Measurements from ENCODE around the gene VPS45.

Gene VPS45

DNA sequence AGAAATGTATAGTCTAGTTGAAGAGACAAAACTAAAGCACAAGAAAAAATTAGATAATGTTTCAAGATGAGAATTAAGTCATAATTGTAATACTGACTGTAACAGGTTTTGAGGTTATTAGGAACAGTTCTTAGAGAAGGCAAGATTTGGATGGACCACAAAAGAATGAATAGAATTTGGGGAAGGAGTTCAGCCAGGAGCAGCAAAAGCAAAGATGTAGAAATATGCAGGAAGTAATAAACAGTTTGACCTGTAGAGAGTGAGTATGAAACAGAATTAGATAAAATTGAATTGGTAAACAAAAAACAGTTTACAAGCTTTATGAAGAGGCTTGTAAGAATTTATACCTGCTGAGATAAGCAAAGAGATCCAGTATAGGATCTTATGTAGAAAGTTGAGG, 16.3 kb downstream of the VPS45 start:
- no peak for DNase-seq (ENCODE audit: extremely low read depth, low read depth)
- H3K4me3 ChIP-seq (replicated peaks; ENCODE audit: low read depth, low read length): no peak overlapping the region
- TF ChIP-seq, protein P1, sequence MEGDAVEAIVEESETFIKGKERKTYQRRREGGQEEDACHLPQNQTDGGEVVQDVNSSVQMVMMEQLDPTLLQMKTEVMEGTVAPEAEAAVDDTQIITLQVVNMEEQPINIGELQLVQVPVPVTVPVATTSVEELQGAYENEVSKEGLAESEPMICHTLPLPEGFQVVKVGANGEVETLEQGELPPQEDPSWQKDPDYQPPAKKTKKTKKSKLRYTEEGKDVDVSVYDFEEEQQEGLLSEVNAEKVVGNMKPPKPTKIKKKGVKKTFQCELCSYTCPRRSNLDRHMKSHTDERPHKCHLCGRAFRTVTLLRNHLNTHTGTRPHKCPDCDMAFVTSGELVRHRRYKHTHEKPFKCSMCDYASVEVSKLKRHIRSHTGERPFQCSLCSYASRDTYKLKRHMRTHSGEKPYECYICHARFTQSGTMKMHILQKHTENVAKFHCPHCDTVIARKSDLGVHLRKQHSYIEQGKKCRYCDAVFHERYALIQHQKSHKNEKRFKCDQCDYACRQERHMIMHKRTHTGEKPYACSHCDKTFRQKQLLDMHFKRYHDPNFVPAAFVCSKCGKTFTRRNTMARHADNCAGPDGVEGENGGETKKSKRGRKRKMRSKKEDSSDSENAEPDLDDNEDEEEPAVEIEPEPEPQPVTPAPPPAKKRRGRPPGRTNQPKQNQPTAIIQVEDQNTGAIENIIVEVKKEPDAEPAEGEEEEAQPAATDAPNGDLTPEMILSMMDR (IDR thresholded peaks at IDR 0.05; ENCODE audit: low read depth, low read length, missing control alignments): no peak

DNA sequence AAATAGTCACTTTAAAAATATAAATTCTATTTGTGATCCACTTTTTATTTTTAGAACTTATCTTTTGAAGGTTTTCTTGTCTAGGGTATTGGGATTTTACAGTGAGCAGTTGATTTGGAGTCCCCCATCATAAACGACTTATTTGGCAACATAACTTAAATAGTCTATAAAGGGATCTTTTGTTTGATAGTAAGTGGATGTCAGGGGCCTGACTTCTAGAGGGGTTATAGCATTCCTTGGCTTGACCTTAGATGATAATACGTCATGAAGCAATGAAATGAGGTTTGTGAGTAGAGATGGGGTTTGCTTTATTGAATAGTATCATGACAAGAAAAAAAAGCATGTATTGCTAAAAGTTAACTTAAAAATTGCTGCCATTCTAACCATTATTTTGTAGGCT, 17.8 kb downstream of the VPS45 start:
- TF ChIP-seq, protein P1 (IDR thresholded peaks at IDR 0.05; ENCODE audit: low read depth, low read length, missing control alignments): no peak
- no peak for DNase-seq (ENCODE audit: extremely low read depth, low read depth)
- H3K4me3 ChIP-seq (replicated peaks; ENCODE audit: low read depth, low read length): no peak overlapping the region

DNA sequence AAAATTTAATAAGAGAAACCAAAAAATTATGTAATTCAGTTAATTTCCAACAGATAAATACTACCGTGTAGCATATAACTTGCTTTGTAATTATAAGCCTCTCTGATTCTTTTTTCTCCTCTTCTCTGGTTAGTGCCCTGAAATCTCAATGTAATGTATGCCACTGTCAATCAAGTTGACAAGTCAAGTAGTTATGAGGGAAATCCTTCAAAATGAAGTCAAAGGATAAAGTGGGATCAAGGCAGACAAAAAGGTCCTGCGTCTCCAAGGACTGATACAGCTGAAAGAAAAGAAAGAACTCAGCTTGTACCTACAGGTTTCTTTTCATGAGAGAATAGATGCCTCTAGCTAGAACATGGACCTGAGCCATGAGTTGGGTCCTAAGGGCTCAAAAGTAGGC, 19.8 kb downstream of the VPS45 start:
- no peak for DNase-seq (ENCODE audit: extremely low read depth, low read depth)
- H3K4me3 ChIP-seq (replicated peaks; ENCODE audit: low read depth, low read length): no peak overlapping the region
- TF ChIP-seq, protein P1 (IDR thresholded peaks at IDR 0.05; ENCODE audit: low read depth, low read length, missing control alignments): no peak

DNA sequence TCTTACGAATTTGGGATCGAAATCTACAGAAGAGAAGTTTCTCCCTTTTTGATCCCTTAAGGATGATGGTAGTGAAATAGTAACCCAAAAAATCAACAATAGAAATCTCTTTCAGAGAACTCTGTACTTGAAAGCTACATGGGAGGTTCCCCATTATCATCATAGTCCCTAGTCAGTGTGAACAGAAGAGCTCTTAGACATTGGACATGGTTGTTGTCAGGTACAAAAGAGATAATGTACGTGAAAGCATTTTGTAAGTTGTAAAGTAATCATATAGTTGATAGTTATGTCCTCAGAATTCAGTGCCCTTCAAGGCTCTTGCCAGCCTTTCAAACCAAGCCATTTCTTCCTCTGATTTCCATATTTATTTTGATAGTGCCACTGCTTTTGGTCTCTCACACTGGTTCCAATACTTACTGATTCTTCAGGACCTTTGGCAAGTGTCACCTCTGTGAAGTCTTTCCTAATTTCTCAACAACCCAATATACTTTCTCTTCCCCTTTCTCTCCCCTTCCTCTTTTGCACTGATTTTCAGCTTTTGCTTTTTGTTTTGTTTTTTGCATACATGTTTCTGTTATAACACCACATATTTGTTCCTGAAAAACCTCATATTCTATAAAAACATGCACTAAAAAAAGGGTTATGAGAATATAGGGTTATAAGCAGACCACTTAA, 22.4 kb downstream of the VPS45 start:
- H3K4me3 ChIP-seq (replicated peaks; ENCODE audit: low read depth, low read length): no peak overlapping the region
- TF ChIP-seq, protein P1 (IDR thresholded peaks at IDR 0.05; ENCODE audit: low read depth, low read length, missing control alignments): no peak
- no peak for DNase-seq (ENCODE audit: extremely low read depth, low read depth)

DNA sequence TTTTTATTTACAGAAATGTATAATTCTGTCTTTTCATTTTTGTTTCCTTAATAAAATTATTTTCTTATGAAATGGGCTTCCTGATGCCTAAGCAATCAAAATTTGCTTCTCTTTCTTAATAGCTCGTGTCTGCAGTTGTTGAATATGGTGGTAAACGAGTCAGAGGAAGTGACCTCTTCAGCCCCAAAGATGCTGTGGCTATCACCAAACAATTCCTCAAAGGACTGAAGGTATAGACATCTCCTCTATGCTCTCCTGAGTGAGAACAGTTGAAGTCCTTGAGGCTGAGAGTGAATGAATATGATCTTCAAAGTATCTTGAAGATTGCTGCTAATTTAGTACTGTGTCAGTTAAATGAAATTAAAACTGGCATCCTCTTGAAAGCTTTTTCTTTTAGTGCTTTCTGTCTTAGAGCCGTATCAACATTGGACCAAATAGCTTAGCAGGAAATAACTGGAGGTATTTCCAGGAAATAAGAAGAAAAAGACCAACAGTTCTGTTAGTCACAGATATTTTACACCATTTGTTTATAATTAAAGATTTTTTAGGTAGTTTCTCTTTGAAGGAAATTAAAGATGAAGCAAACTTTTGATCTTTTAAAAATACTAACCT, 24.7 kb downstream of the VPS45 start:
- DNase-seq (ENCODE audit: extremely low read depth, low read depth): no peak
- H3K4me3 ChIP-seq (replicated peaks; ENCODE audit: low read depth, low read length): no peak overlapping the region
- TF ChIP-seq, protein P1 (IDR thresholded peaks at IDR 0.05; ENCODE audit: low read depth, low read length, missing control alignments): no peak

DNA sequence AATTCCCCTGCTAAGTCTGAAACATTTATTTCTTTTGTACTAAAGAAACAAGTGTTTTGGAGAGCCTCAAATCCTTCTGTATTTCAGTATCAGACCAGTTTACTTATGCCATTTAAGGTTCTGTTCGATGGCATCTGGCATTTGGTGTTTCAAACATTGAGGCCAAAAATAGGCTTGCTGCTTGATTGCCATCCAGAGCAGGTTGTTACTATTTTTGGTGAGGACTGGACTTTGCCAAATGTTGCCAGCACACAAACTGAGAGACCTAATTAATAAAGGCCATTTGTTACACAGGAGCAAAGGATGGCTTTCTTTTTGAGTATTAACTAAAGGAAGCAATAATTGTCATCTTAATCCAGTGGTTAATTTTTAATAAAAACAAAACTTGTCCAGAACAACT, 26.2 kb downstream of the VPS45 start:
- no peak overlapping the region for H3K4me3 ChIP-seq (replicated peaks; ENCODE audit: low read depth, low read length)

More for the DNA sequence above, 26.2 kb downstream of the VPS45 start:
- TF ChIP-seq, protein P1 (IDR thresholded peaks at IDR 0.05; ENCODE audit: low read depth, low read length, missing control alignments): no peak
- no peak for DNase-seq (ENCODE audit: extremely low read depth, low read depth)

Measured in HFF-Myc (cell line).